H9 (cell line): ENCODE data around the gene DIPK1B. TPM values are rescaled to one million over a fixed set of nuclear protein-coding genes. Genes with fewer than 3 reads are reported as not detected.
A peak's percentile ranks its signal among the peaks of the same experiment; 100 is the strongest.

Experiments used
- DNase-seq: peaks from one replicate; pipeline ENCODE4 v3.0.0-alpha.2; 2017
- H2AFZ ChIP-seq: one replicate; pipeline ENCODE4 v1.6.1; 2013; ENCODE audit warnings: mild to moderate bottlenecking, low read length, control low read depth, moderate library complexity
- H2AK5ac ChIP-seq: 2 replicates; pipeline ENCODE4 v1.6.1; 2013; ENCODE audit warnings: low read length, control low read depth, mixed read lengths; ENCODE audit not compliant: insufficient read length
- H2BK120ac ChIP-seq: one replicate; pipeline ENCODE4 v1.6.1; 2013; ENCODE audit warnings: low read depth, mild to moderate bottlenecking, low read length, control low read depth, inconsistent platforms; ENCODE audit not compliant: poor library complexity, severe bottlenecking
- H2BK12ac ChIP-seq: 2 replicates; pipeline ENCODE4 v1.6.1; 2013; ENCODE audit warnings: low read length, control low read depth, mixed read lengths, low read depth; ENCODE audit not compliant: insufficient read length
- H2BK15ac ChIP-seq: 2 replicates; pipeline ENCODE4 v1.6.1; 2013; ENCODE audit warnings: low read depth, low read length, control low read depth
- H2BK20ac ChIP-seq: one replicate; pipeline ENCODE4 v1.6.1; 2013; ENCODE audit warnings: low read depth, mild to moderate bottlenecking, low read length, control low read depth, inconsistent platforms; ENCODE audit not compliant: poor library complexity, severe bottlenecking
- H2BK5ac ChIP-seq: 2 replicates; pipeline ENCODE4 v1.6.1; 2013; ENCODE audit warnings: low read length, control low read depth, mixed read lengths; ENCODE audit not compliant: insufficient read length
- H3K14ac ChIP-seq: 2 replicates; pipeline ENCODE4 v1.6.1; 2013; ENCODE audit warnings: low read length, control low read depth; ENCODE audit not compliant: insufficient read depth
- H3K18ac ChIP-seq: 2 replicates; pipeline ENCODE4 v1.6.1; 2013; ENCODE audit warnings: low read depth, mild to moderate bottlenecking, mixed read lengths, low read length, control low read depth; ENCODE audit not compliant: insufficient read length
- H3K23ac ChIP-seq: 2 replicates; pipeline ENCODE4 v1.6.1; 2013; ENCODE audit warnings: low read length, control low read depth, mixed read lengths, low read depth; ENCODE audit not compliant: insufficient read length
- H3K23me2 ChIP-seq: 2 replicates; pipeline ENCODE4 v1.6.1; 2013; ENCODE audit warnings: low read depth, mild to moderate bottlenecking, mixed read lengths, low read length, control low read depth; ENCODE audit not compliant: insufficient read length, poor library complexity, severe bottlenecking
- H3K27ac ChIP-seq: 2 replicates; pipeline ENCODE4 v1.5.1; 2013; ENCODE audit warnings: low read length, control low read depth, mixed read lengths, low read depth; ENCODE audit not compliant: insufficient read length
- H3K27me3 ChIP-seq: 2 replicates; pipeline ENCODE4 v1.6.1; 2013; ENCODE audit warnings: low read length, control low read depth, inconsistent platforms; ENCODE audit not compliant: insufficient read depth
- H3K4ac ChIP-seq: 2 replicates; pipeline ENCODE4 v1.6.1; 2013; ENCODE audit warnings: low read depth, mild to moderate bottlenecking, control low read depth, inconsistent platforms, low read length, moderate library complexity
- H3K4me1 ChIP-seq: 2 replicates; pipeline ENCODE4 v1.6.1; 2013; ENCODE audit warnings: low read length, control low read depth, inconsistent platforms; ENCODE audit not compliant: insufficient read depth
- H3K4me2 ChIP-seq: 2 replicates; pipeline ENCODE4 v1.6.1; 2013; ENCODE audit warnings: low read length, control low read depth, mixed read lengths; ENCODE audit not compliant: insufficient read length, insufficient read depth
- H3K56ac ChIP-seq: 2 replicates; pipeline ENCODE4 v1.6.1; 2013; ENCODE audit warnings: low read depth, mild to moderate bottlenecking, mixed read lengths, low read length, control low read depth; ENCODE audit not compliant: insufficient read length
- H3K79me1 ChIP-seq: 2 replicates; pipeline ENCODE4 v1.6.1; 2013; ENCODE audit warnings: low read depth, mild to moderate bottlenecking, moderate library complexity, low read length, control low read depth, inconsistent platforms; ENCODE audit not compliant: insufficient read depth, poor library complexity, severe bottlenecking
- H3K79me2 ChIP-seq: 2 replicates; pipeline ENCODE4 v1.6.1; 2013; ENCODE audit warnings: low read length, control low read depth, inconsistent platforms; ENCODE audit not compliant: insufficient read depth
- H3K9ac ChIP-seq: 2 replicates; pipeline ENCODE4 v1.6.1; 2013; ENCODE audit warnings: low read length, control low read depth, mixed read lengths; ENCODE audit not compliant: insufficient read length; ENCODE audit errors: extremely low read depth
- H3K9me3 ChIP-seq: one replicate; pipeline ENCODE4 v1.6.1; 2013; ENCODE audit warnings: low read depth, low read length, inconsistent platforms; ENCODE audit not compliant: control insufficient read depth
- H3T11ph ChIP-seq: one replicate; pipeline ENCODE4 v1.6.1; 2013; ENCODE audit warnings: mild to moderate bottlenecking, low read length, control low read depth, inconsistent platforms
- H4K20me1 ChIP-seq: one replicate; pipeline ENCODE4 v1.6.1; 2013; ENCODE audit not compliant: control insufficient read depth, insufficient read length, insufficient read depth
- H4K5ac ChIP-seq: 2 replicates; pipeline ENCODE4 v1.6.1; 2013; ENCODE audit warnings: low read depth, mild to moderate bottlenecking, mixed read lengths, low read length, control low read depth; ENCODE audit not compliant: insufficient read length
- H4K8ac ChIP-seq: replicated peaks from 2 replicates; pipeline ENCODE4 v1.6.1; 2013; ENCODE audit warnings: low read length, control low read depth, mixed read lengths, low read depth; ENCODE audit not compliant: insufficient read length
- H4K91ac ChIP-seq: 2 replicates; pipeline ENCODE4 v1.6.1; 2013; ENCODE audit warnings: low read depth, mild to moderate bottlenecking, moderate library complexity, mixed read lengths, low read length, control low read depth; ENCODE audit not compliant: insufficient read length
- H3K27ac Mint-ChIP-seq, 3 experiments: 2 replicates in 2 of 3; 3 replicates in 1 of 3; pipeline ENCODE4 v1.8.0; 2020 to 2021; ENCODE audit warnings: mixed read lengths in 3 of 3, mild to moderate bottlenecking in 1 of 3, moderate library complexity in 1 of 3
- H3K27me3 Mint-ChIP-seq: 2 replicates; pipeline ENCODE4 v1.8.0; 2021; ENCODE audit warnings: low read depth, mild to moderate bottlenecking, moderate library complexity, mixed read lengths
- H3K36me3 Mint-ChIP-seq, 3 experiments: 2 replicates in 2 of 3; 3 replicates in 1 of 3; pipeline ENCODE4 v1.8.0; 2020 to 2021; ENCODE audit warnings: low read depth in 3 of 3, mixed read lengths in 3 of 3; ENCODE audit not compliant: insufficient read depth in 1 of 3
- H3K4me1 Mint-ChIP-seq, 2 experiments: 2 replicates each; pipeline ENCODE4 v1.8.0; 2020; ENCODE audit warnings: mixed read lengths in 2 of 2
- H3K4me3 Mint-ChIP-seq, 2 experiments: 2 replicates in 1 of 2; 3 replicates in 1 of 2; pipeline ENCODE4 v1.8.0; 2020 to 2021; ENCODE audit warnings: mild to moderate bottlenecking in 2 of 2, mixed read lengths in 2 of 2, moderate library complexity in 1 of 2
- H3K9me3 Mint-ChIP-seq, 2 experiments: 2 replicates in 1 of 2; 3 replicates in 1 of 2; pipeline ENCODE4 v1.8.0; 2020; ENCODE audit warnings: mild to moderate bottlenecking in 2 of 2, mixed read lengths in 2 of 2, moderate library complexity in 1 of 2
- WGBS: extraction: QIAGEN DNeasy Blood & Tissue Kit; methylation state at CpG from one replicate; pipeline ENCODE4 v1.1.7; 2013; ENCODE audit warnings: missing lambda C conversion rate, low lambda C conversion rate, mixed read lengths; ENCODE audit not compliant: insufficient read length; ENCODE audit errors: extremely low coverage; 5-methylcytosine and 5-hydroxymethylcytosine counted together
- total RNA-seq: library from RNA; stranded (reverse); gene quantifications from 2 replicates; pipeline ENCODE4 v1.2.1, GENCODE V29; 2021
- TF ChIP-seq, protein P1 (sequence below): fragments of 200-600 bp; sonication (generic); conservative IDR thresholded peaks from 3 replicates; pipeline ENCODE4 v1.8.0; 2021; ENCODE audit warnings: antibody characterized with exemption, mild to moderate bottlenecking

DIPK1B gene
- total RNA-seq, 1 experiment from 2014 or later, result 40.3 TPM

DNA sequence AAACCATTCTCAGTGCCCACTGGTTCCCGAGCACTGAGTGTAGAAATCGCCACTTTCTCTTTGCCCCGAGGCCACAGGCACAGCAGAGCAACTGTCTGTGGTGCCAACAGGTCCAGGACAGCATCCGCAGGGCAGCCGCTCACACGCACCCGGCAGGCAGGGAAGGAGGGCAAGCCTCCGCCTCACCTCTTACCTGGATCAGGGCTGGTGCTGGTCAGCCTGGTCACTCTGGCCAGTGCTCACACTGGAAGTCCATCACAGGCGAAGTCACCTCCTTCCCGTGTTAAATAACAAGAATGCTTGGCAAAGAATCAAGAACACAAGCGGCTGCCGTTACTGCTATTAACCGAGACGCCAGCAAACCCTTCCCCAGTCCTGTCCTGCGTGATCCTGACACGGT, 13.7 kb downstream of the DIPK1B start:
- Histone ChIP-seq H4K5ac (no peak overlapping the region), H3K14ac (no peak overlapping the region; the same call in 1 of the 2 replicates), H3K4ac (no peak overlapping the region), H2AK5ac (no peak overlapping the region), H2BK12ac (no peak overlapping the region), H4K8ac (no peak overlapping the region), H3T11ph (no peak overlapping the region), H4K91ac (no peak overlapping the region), H3K23ac (no peak overlapping the region), H2BK5ac (no peak overlapping the region), H2AFZ (no peak overlapping the region), H3K56ac (no peak overlapping the region), H4K20me1 (no peaks in the 10 kb centered on the region), H3K79me1 (peaks cover 6% of the 10 kb centered on the region), H3K4me1 (no peaks in the 10 kb centered on the region), H3K27ac (no peak overlapping the region), H3K18ac (no peak overlapping the region), H3K27me3 (no peaks in the 10 kb centered on the region), H2BK120ac (no peak overlapping the region), H2BK20ac (no peak overlapping the region), H2BK15ac (no peak overlapping the region), H3K79me2 (peaks cover 11% of the 10 kb centered on the region; the same call in 1 of the 2 replicates), H3K23me2 (peaks cover 10% of the 10 kb centered on the region), H3K4me2 (peak overlapping the region; percentile 93), H3K9ac (peak overlapping the region; percentile 23), H3K9me3 (no peaks in the 10 kb centered on the region)
- WGBS, result no CpG with 5 or more reads among the region's 16 CpGs
- Mint-ChIP-seq H3K4me1 (peaks cover 12 to 19% of the 10 kb centered on the region in 2 experiments), H3K4me3 (peak overlapping the region; percentile 94 to 96), H3K36me3 (peaks cover 30 to 41% (median 40%) of the 10 kb centered on the region in 3 experiments), H3K9me3 (no peaks in the 10 kb centered on the region; a peak in 1 of 5 replicates), H3K27me3 (peaks cover 9% of the 10 kb centered on the region), H3K27ac (peak overlapping the region in 2 of 3 experiments; percentile 96; a peak in 4 of 7 replicates)
- DNase-seq, result no peak
- TF ChIP-seq, protein P1, sequence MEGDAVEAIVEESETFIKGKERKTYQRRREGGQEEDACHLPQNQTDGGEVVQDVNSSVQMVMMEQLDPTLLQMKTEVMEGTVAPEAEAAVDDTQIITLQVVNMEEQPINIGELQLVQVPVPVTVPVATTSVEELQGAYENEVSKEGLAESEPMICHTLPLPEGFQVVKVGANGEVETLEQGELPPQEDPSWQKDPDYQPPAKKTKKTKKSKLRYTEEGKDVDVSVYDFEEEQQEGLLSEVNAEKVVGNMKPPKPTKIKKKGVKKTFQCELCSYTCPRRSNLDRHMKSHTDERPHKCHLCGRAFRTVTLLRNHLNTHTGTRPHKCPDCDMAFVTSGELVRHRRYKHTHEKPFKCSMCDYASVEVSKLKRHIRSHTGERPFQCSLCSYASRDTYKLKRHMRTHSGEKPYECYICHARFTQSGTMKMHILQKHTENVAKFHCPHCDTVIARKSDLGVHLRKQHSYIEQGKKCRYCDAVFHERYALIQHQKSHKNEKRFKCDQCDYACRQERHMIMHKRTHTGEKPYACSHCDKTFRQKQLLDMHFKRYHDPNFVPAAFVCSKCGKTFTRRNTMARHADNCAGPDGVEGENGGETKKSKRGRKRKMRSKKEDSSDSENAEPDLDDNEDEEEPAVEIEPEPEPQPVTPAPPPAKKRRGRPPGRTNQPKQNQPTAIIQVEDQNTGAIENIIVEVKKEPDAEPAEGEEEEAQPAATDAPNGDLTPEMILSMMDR, result no peak
